PC-9 (cell line): ENCODE results near the gene MORC1.

Experiments used
- CTCF ChIP-seq: fragments of 200-600 bp; sonication (generic); conservative IDR thresholded peaks from 2 replicates; pipeline ENCODE4 v1.6.1; 2017; ENCODE audit warnings: mixed run types, antibody characterized with exemption, mild to moderate bottlenecking, moderate library complexity
- EZH2 ChIP-seq: fragments of 200-600 bp; sonication (generic); IDR thresholded peaks from 2 replicates; pipeline ENCODE4 v1.8.0; 2017; ENCODE audit warnings: antibody characterized with exemption, low read depth

DNA sequence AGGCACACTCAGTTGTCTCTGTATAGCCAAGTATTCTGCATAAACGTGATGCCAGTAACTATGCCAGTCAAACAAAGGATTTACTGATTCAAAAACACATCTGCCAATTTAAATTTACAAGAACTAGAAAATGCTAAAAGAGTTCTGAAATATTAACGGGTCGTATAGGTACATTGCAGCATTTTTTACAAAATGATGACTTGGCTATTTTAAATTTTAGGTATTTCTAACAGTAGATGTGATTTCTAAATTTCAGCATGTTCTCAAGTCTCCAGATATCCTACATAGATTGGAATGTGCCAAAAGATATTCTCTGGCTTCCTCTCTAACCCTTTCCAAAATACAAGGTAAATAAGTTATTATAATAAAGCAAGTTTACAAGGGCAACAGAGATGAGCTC is 60.3 kb downstream of the MORC1 start:
- no peak for TF ChIP-seq CTCF
- TF ChIP-seq EZH2 = no peak
